Left lung (tissue), 10 donors: ENCODE measurements around the gene MEGF8. TPM values are rescaled to one million over a fixed set of nuclear protein-coding genes. Genes with fewer than 3 reads are reported as not detected.
A peak's percentile ranks its signal among the peaks of the same experiment; 100 is the strongest.

Experiments
- ATAC-seq: fragments of 200-7000 bp; cut with Tn5 transposase; one replicate; pipeline ENCODE4 v1.9.1; 2020; ENCODE audit warnings: moderate library complexity
- DNase-seq, 4 donors: peaks; one replicate each; pipeline ENCODE4 v3.0.0-alpha.2; 2013 to 2020
- H3K27ac ChIP-seq, 2 donors: fragments of 200-600 bp; sonication (generic) in 1 of 2; one replicate each; pipeline versions ENCODE4 v1.5.0 to v1.8.0; 2020 to 2021
- H3K27me3 ChIP-seq, 2 donors: fragments of 200-600 bp; sonication (generic) in 1 of 2; one replicate each; pipeline versions ENCODE4 v1.5.0 to v1.8.0; 2020 to 2021
- H3K36me3 ChIP-seq, 2 donors: fragments of 200-600 bp; sonication (generic) in 1 of 2; one replicate each; pipeline versions ENCODE4 v1.5.0 to v1.8.0; 2020 to 2021
- H3K4me1 ChIP-seq, 2 donors: fragments of 200-600 bp; one replicate each; pipeline ENCODE4 v1.8.0; 2021
- H3K4me3 ChIP-seq, 2 donors: fragments of 200-600 bp; sonication (generic) in 1 of 2; one replicate each; pipeline versions ENCODE4 v1.5.0 to v1.8.0; 2020 to 2021; ENCODE audit warnings: mild to moderate bottlenecking in 1 of 2
- H3K9me3 ChIP-seq, 2 donors: fragments of 200-600 bp; sonication (generic) in 1 of 2; one replicate each; pipeline versions ENCODE4 v1.5.0 to v1.8.0; 2020 to 2021
- CTCF ChIP-seq, 2 donors: fragments of 200-600 bp; sonication (generic) in 1 of 2; IDR thresholded peaks; one replicate each; pipeline versions ENCODE4 v1.5.0 to v1.8.0; 2021; ENCODE audit warnings: antibody characterized with exemption in 2 of 2
- intact Hi-C, 2 donors: fragments of 100-400 bp; cut with DNase I; formaldehyde crosslinking; loops; one replicate each; pipeline versions ENCODE4 v1.11.2 to v1.14.2; 2022
- polyA plus RNA-seq, 6 donors: library from polyadenylated mRNA; unstranded; fragments of 120-200 nt; gene quantifications; one replicate each; pipeline ENCODE4 v1.2.1, GENCODE V29; 2013; ENCODE audit not compliant: insufficient read length in 6 of 6
- total RNA-seq, 2 donors: library from RNA; stranded (reverse); fragmentation: NEBNext Ultra II Directional; extraction: Animal tissue kit (Norgen Biotek cat#: 25700); gene quantifications; one replicate each; pipeline ENCODE4 v1.2.1, GENCODE V29; 2021
- donor health status: DM: no; HTN: yes; CAD: no.
- donor health status: DM: no; HTN: no; CAD: no.

The MEGF8 gene
- total and polyA plus RNA-seq, 8 donors = 15.7 to 38.9 (median 34.8) TPM

GRCh38 chr19:42410371-42410770 lies 84.9 kb downstream of the MEGF8 start:
- intact Hi-C loops = no loop called here
- peaks cover 0 to 31% of the 10 kb centered on the region in 2 donors for H3K36me3 ChIP-seq
- H3K4me1 ChIP-seq = peaks cover 0 to 3% of the 10 kb centered on the region in 2 donors
- H3K4me3 ChIP-seq = no peak overlapping the region
- H3K9me3 ChIP-seq = no peaks in the 10 kb centered on the region
- ATAC-seq (no peak), DNase-seq (peak in 1 of 4 donors; percentile 75)
- H3K27ac ChIP-seq = no peak overlapping the region
- no peaks in the 10 kb centered on the region for H3K27me3 ChIP-seq
- no peak for TF ChIP-seq CTCF (IDR thresholded peaks at IDR 0.05)

- ATAC-seq (no peak), DNase-seq (peak in 1 of 4 donors; percentile 47)
- H3K9me3 ChIP-seq = no peaks in the 10 kb centered on the region
- no peak for TF ChIP-seq CTCF (IDR thresholded peaks at IDR 0.05)
- H3K4me3 ChIP-seq = no peak overlapping the region
- H3K4me1 ChIP-seq = peaks cover 0 to 3% of the 10 kb centered on the region in 2 donors
- no peak overlapping the region for H3K27ac ChIP-seq
- no peaks in the 10 kb centered on the region for H3K27me3 ChIP-seq
- intact Hi-C loops = no loop called here
- H3K36me3 ChIP-seq = peaks cover 0 to 28% of the 10 kb centered on the region in 2 donors
Observed at GRCh38 chr19:42411581-42412178, 86.2 kb downstream of the MEGF8 start.

- H3K27ac ChIP-seq = no peak overlapping the region
- no peaks in the 10 kb centered on the region for H3K27me3 ChIP-seq
- no peaks in the 10 kb centered on the region for H3K9me3 ChIP-seq
- peaks cover 0 to 3% of the 10 kb centered on the region in 2 donors for H3K4me1 ChIP-seq
- intact Hi-C loops = no loop called here
- no peak overlapping the region for H3K4me3 ChIP-seq
- H3K36me3 ChIP-seq = peaks cover 0 to 22% of the 10 kb centered on the region in 2 donors
- ATAC-seq (no peak), DNase-seq (peak in 1 of 4 donors; percentile 37)
- no peak for TF ChIP-seq CTCF (IDR thresholded peaks at IDR 0.05)
Observed at GRCh38 chr19:42412227-42412626, 86.8 kb downstream of the MEGF8 start.

GRCh38 chr19:42412661-42413076 lies 87.2 kb downstream of the MEGF8 start:
- Histone ChIP-seq H3K36me3 (peaks cover 0 to 18% of the 10 kb centered on the region in 2 donors), H3K27ac (no peak overlapping the region), H3K4me3 (no peak overlapping the region), H3K9me3 (no peaks in the 10 kb centered on the region), H3K4me1 (peaks cover 0 to 3% of the 10 kb centered on the region in 2 donors), H3K27me3 (no peaks in the 10 kb centered on the region)
- no peak for TF ChIP-seq CTCF (IDR thresholded peaks at IDR 0.05)
- intact Hi-C loops = no loop called here
- DNase-seq = no peak
- no peak for ATAC-seq

GRCh38 chr19:42419309-42419708 lies 93.9 kb downstream of the MEGF8 start:
- Histone ChIP-seq H3K27ac (no peak overlapping the region), H3K4me1 (peaks cover 11 to 42% of the 10 kb centered on the region in 2 donors), H3K9me3 (no peaks in the 10 kb centered on the region), H3K4me3 (no peak overlapping the region), H3K36me3 (no peaks in the 10 kb centered on the region), H3K27me3 (peaks cover 0 to 17% of the 10 kb centered on the region in 2 donors)
- DNase-seq = peak in 1 of 4 donors; percentile 24
- TF ChIP-seq CTCF (IDR thresholded peaks at IDR 0.05) = no peak
- intact Hi-C loops = no loop called here
- ATAC-seq = no peak
